ENCODE data around the gene CXXC1.

- TF ChIP-seq CTCF (IDR thresholded peaks at IDR 0.05; ENCODE audit: insufficient read depth, low read depth, low read length) (no peak), EZH2 (IDR thresholded peaks at IDR 0.05; ENCODE audit: insufficient read depth, low read length) (no peak)
Measured at GRCh38 chr18:50277942-50278341, 9.6 kb downstream of the CXXC1 start.

Measured in astrocyte (in vitro differentiated cells and primary cell).